Activated naive CD8-positive, alpha-beta T cell treated with anti-CD3 and anti-CD28 coated beads, Interleukin-2, amount 10 ng/mL, durations not matched to agents 7 days and 5 days (primary cell): ENCODE results near the gene PTPRC. TPM values are rescaled to one million over a fixed set of nuclear protein-coding genes. Genes with fewer than 3 reads are reported as not detected.

Experiments
- ATAC-seq: fragments of 150-1000 bp; cut with Tn5 transposase; one replicate; pipeline ENCODE4 v1.10.0; 2021; ENCODE audit warnings: low read depth, moderate library complexity
- POLR2A ChIA-PET: fragments of 350-600 bp; sonication (Branson Sonifier 250); formaldehyde crosslinking; loops from one replicate; lab custom pipeline; 2021; ENCODE audit warnings: antibody characterized with exemption; lab: Charles Lee
- DNase-seq: peaks from one replicate; pipeline ENCODE4 v3.0.0; 2021
- H3K27ac Mint-ChIP-seq: one replicate; pipeline ENCODE4 v1.8.0; 2022; ENCODE audit warnings: mild to moderate bottlenecking, mixed read lengths
- H3K27me3 Mint-ChIP-seq: one replicate; pipeline ENCODE4 v1.8.0; 2022; ENCODE audit warnings: mild to moderate bottlenecking, moderate library complexity, mixed read lengths
- H3K36me3 Mint-ChIP-seq: one replicate; pipeline ENCODE4 v1.8.0; 2021; ENCODE audit warnings: mild to moderate bottlenecking, mixed read lengths
- H3K4me1 Mint-ChIP-seq: one replicate; pipeline ENCODE4 v1.8.0; 2021; ENCODE audit warnings: mixed read lengths
- H3K4me3 Mint-ChIP-seq: one replicate; pipeline ENCODE4 v1.8.0; 2022; ENCODE audit warnings: mild to moderate bottlenecking, moderate library complexity, mixed read lengths
- H3K9me3 Mint-ChIP-seq: one replicate; pipeline ENCODE4 v1.8.0; 2021; ENCODE audit warnings: mixed read lengths
- total RNA-seq, 2 experiments: library from RNA; stranded (reverse); gene quantifications; one replicate each; pipeline ENCODE4 v1.2.3, GENCODE V29; 2021

Gene PTPRC
- total RNA-seq, 2 experiments from 2014 or later: 828 to 854 TPM

DNA sequence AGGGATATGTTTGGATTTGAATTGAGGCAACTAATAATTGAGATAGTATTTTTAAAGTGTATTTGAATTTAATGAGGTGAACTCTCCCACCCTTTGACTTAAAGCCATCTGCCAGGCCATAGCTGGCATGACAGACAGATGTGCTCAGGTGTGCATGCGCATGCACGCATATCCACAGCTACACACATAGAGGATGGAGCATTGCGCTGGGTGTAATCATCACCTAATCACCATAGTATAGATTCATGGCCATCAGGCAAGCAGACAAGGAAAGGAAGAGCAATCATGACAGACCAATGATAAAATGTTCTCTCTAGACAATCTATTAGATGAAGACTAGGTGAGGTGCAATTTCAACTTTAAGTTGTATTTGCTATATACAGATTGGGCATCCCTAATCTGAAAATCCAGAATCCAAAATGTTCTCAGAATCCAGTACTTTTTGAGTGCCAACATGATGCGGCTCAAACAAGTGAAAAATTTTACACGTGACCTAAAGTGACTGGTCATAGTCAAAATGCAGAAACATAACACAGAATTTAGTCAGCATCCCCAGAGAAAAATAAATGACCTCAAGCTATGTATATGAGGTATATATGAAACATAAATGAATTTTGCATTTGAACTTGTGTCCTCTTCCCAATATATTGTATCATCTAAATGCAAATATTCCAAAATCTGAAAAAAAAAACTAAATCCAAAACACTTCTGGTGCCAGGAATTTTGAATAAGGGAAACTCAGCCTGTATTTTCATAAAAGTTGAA is 70.1 kb downstream of the PTPRC start:
- Mint-ChIP-seq H3K36me3 (peaks cover 61% of the 10 kb centered on the region), H3K9me3 (no peaks in the 10 kb centered on the region)

DNA sequence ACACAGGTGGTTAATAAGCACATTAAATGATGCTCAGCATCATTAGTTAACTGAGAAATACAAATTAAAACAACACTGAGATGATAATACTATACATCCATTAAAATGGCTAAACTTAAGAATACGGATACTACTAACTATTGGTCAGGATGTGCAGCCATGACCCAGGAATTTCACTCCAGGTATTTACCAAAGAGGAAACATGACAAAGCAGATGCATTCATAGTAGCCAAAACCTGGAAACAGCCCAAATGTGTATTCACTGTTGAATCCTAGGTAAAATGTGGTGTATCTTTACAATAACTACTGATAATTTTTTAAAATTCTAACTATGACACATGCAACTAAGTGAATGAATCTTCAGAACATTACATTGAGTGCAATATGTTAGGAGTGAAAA is 73.0 kb downstream of the PTPRC start:
- no peak overlapping the region for H3K4me3 Mint-ChIP-seq
- no peaks in the 10 kb centered on the region for H3K9me3 Mint-ChIP-seq
- peaks cover 14% of the 10 kb centered on the region for H3K4me1 Mint-ChIP-seq
- H3K27ac Mint-ChIP-seq: no peak overlapping the region
- H3K27me3 Mint-ChIP-seq: no peaks in the 10 kb centered on the region
- POLR2A ChIA-PET: no interaction called here
- peaks cover 54% of the 10 kb centered on the region for H3K36me3 Mint-ChIP-seq
- DNase-seq (no peak), ATAC-seq (no peak)

More for the DNA sequence above, 70.1 kb downstream of the PTPRC start:
- POLR2A ChIA-PET: no interaction called here
- peaks cover 21% of the 10 kb centered on the region for H3K4me1 Mint-ChIP-seq
- no peak for ATAC-seq
- no peak for DNase-seq
- H3K27me3 Mint-ChIP-seq: no peaks in the 10 kb centered on the region
- no peak overlapping the region for H3K4me3 Mint-ChIP-seq
- H3K27ac Mint-ChIP-seq: peak overlapping the region; percentile 39

DNA sequence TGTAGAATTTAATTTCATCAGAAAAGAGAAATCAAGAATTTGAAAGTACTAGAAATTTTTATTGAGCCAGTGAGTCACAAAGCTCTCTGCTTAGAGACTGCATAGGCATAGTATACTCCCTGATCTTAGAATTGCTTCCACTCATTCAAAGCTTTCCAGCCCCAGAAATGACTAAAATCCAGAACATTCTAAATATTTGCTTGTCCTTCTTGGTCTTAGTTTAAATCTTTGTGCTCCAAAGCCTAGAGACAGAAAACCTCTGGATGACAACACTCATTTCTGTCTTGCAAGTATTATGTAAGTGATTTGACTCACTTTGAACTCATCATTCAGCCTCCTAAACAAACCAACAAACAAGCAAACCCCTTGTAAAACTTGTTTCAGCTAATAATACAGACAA is 74.2 kb downstream of the PTPRC start:
- ATAC-seq (no peak), DNase-seq (no peak)
- Mint-ChIP-seq H3K4me1 (peaks cover 15% of the 10 kb centered on the region), H3K9me3 (no peaks in the 10 kb centered on the region), H3K27ac (peak overlapping the region; percentile 36), H3K36me3 (peaks cover 54% of the 10 kb centered on the region), H3K4me3 (no peak overlapping the region), H3K27me3 (no peaks in the 10 kb centered on the region)
- POLR2A ChIA-PET: no interaction called here

DNA sequence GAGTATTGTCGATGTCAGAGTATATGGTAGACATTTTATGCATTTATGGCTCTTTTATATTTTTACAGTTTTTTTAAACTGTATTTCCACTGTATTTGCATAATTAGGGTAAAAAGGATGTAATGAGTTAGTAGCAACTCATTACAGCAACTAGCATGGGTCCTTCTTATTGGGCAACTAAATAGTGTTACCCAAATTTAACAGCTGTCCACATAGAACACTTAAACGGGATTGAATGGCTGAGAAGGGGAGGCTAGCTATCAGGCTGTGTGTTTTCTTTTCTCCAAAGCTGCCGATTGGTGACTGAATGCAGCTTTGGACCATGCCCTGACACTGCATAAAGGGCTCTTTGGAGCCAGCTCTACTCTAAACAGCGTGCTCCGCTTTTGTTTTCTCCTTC is 75.4 kb downstream of the PTPRC start:
- ATAC-seq: no peak
- H3K27ac Mint-ChIP-seq: peak overlapping the region; percentile 48
- H3K4me1 Mint-ChIP-seq: peaks cover 9% of the 10 kb centered on the region

DNA sequence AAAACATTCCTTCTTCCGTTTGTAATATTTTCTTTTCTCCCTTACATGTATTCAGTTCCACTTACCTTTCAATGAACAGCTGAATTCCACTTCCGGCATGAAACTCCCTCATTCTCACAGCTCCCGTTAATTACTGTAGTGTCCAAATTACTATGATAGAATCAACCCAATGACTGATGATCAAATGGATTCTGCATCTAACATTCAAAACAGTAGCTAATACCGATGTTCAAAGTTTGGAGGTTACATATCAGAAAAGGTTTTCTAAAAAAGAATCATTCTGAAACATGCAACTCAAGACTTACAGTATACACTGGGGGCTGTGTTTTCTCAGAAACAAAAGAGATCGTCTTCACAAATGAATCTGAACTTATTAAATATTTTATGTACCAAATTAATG is 77.2 kb downstream of the PTPRC start:
- Mint-ChIP-seq H3K36me3 (peaks cover 49% of the 10 kb centered on the region), H3K4me3 (no peak overlapping the region), H3K27ac (peak overlapping the region; percentile 0), H3K4me1 (peaks cover 11% of the 10 kb centered on the region), H3K9me3 (no peaks in the 10 kb centered on the region), H3K27me3 (no peaks in the 10 kb centered on the region)
- ATAC-seq: no peak
- DNase-seq: no peak
- POLR2A ChIA-PET: no interaction called here

More for the DNA sequence above, 75.4 kb downstream of the PTPRC start:
- Mint-ChIP-seq H3K9me3 (no peaks in the 10 kb centered on the region), H3K4me3 (no peak overlapping the region), H3K27me3 (no peaks in the 10 kb centered on the region), H3K36me3 (peaks cover 45% of the 10 kb centered on the region)
- no peak for DNase-seq
- POLR2A ChIA-PET: interaction anchor here (0.6 to 0.8 kb wide), 2 partner anchors 10 to 13 kb away, joined by 3 read pairs; no protein-coding TSS in a partner anchor

DNA sequence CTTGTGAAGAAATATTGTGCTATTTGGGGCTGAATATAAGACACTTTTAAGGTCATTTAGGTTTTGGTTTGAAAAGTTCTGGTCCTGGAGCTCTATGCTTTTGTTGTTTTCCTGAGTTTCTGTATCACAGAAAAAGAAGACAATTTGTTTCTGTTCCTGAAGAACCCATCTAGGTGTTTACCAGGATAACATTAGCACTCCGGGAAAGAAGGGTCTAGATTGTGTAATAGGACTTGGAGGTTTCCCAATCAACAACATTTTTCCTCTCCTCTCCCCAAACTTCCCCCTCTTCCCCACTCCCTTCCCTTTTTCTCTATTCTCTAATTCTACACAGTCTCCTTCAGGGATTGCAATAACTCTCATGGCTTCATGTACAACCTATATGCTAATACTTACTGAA is 78.7 kb downstream of the PTPRC start:
- ATAC-seq (no peak), DNase-seq (no peak)
- POLR2A ChIA-PET: no interaction called here
- no peaks in the 10 kb centered on the region for H3K27me3 Mint-ChIP-seq
- no peak overlapping the region for H3K4me3 Mint-ChIP-seq
- H3K36me3 Mint-ChIP-seq: peaks cover 43% of the 10 kb centered on the region
- H3K27ac Mint-ChIP-seq: peak overlapping the region; percentile 66
- H3K4me1 Mint-ChIP-seq: peaks cover 9% of the 10 kb centered on the region
- no peaks in the 10 kb centered on the region for H3K9me3 Mint-ChIP-seq

GRCh38 chr1:198723127-198723526 is 84.3 kb downstream of the PTPRC start:
- no peak for DNase-seq
- ATAC-seq: no peak
- peaks cover 24% of the 10 kb centered on the region for H3K4me1 Mint-ChIP-seq
- no peaks in the 10 kb centered on the region for H3K27me3 Mint-ChIP-seq
- no peak overlapping the region for H3K27ac Mint-ChIP-seq
- peaks cover 51% of the 10 kb centered on the region for H3K36me3 Mint-ChIP-seq
- no peak overlapping the region for H3K4me3 Mint-ChIP-seq
- H3K9me3 Mint-ChIP-seq: no peaks in the 10 kb centered on the region
- POLR2A ChIA-PET: no interaction called here

DNA sequence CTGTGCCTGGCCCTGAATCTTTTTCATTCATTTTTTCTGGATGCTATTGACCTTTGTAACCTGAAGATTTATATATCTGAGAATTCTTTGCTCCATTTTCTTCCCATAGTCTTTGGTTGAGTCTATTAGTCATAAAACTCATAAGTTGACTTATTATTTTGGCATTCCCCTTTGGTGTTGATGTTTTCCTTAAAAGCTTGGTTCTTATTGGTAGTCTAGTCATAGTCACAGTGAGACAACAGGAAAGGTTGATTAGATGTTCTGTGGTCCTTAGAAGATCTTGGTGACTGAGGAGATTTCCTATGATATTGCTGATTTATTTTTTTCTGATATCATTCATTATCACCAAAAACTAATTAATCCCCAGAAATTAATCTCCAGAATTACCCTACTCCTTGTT is 86.2 kb downstream of the PTPRC start:
- no peak for DNase-seq
- no peak overlapping the region for H3K27ac Mint-ChIP-seq
- peaks cover 29% of the 10 kb centered on the region for H3K4me1 Mint-ChIP-seq
- no peak for ATAC-seq
- peaks cover 55% of the 10 kb centered on the region for H3K36me3 Mint-ChIP-seq
- H3K4me3 Mint-ChIP-seq: no peak overlapping the region
- H3K9me3 Mint-ChIP-seq: no peaks in the 10 kb centered on the region
- POLR2A ChIA-PET: no interaction called here
- no peaks in the 10 kb centered on the region for H3K27me3 Mint-ChIP-seq

GRCh38 chr1:198726455-198726854 is 87.6 kb downstream of the PTPRC start:
- peak overlapping the region; percentile 9 for H3K27ac Mint-ChIP-seq
- no peak for DNase-seq
- no peaks in the 10 kb centered on the region for H3K27me3 Mint-ChIP-seq
- H3K36me3 Mint-ChIP-seq: peaks cover 59% of the 10 kb centered on the region
- POLR2A ChIA-PET: no interaction called here
- no peaks in the 10 kb centered on the region for H3K9me3 Mint-ChIP-seq
- no peak overlapping the region for H3K4me3 Mint-ChIP-seq
- H3K4me1 Mint-ChIP-seq: peaks cover 30% of the 10 kb centered on the region
- ATAC-seq: no peak

DNA sequence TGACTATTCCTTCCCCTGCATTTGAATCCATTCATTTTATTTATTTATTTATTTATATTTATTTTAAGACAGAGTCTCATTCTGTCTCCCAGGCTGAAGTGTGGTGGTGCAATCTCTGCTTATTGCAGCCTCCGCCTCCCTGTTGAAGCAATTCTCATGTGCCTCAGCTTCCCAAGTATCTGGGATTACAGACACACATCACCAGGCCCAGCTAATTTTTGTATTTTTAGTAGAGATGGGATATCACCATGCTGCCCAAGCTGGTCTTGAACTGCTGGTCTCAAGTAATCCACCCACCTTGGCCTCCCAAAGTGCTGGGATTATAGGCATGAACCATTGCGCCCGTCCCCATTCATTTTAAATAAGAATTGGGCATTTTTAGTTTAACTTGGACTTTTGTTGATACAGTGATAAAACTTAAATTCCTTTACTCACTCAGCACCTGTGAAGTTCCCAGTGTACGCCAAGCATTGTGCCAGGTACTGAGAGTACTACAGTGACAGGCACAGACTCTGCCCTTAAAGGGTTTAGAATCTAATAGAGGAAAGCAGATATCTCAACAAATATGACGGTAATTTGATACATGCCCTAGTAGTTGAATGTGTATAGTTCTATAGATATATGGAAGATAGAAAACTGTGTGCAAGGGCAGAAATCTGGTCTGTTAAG is 90.5 kb downstream of the PTPRC start:
- Mint-ChIP-seq H3K27ac (peak overlapping the region; percentile 8), H3K4me1 (peaks cover 38% of the 10 kb centered on the region), H3K36me3 (peaks cover 62% of the 10 kb centered on the region), H3K27me3 (no peaks in the 10 kb centered on the region), H3K9me3 (no peaks in the 10 kb centered on the region), H3K4me3 (no peak overlapping the region)
- ATAC-seq (no peak), DNase-seq (no peak)
- POLR2A ChIA-PET: no interaction called here

DNA sequence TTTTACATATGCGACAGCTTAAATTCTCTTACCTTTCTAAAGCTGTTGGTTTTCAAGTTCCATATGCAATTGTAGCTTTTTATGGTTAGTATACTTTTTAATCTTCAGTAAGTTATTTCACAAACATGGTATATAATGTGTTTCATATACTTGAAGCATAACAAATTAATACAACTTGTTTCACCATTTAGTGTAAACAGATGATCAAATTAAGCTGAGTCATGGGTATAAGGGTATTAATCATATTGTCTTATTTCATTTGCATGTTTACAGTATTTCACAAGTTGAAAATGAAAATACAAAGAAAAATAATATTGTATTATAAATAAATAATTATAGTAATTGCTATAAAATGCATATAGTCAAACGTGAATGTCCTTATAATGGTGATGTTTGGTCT is 92.1 kb downstream of the PTPRC start:
- no peak for DNase-seq
- ATAC-seq: no peak
- Mint-ChIP-seq H3K4me3 (no peak overlapping the region), H3K36me3 (peaks cover 57% of the 10 kb centered on the region), H3K27me3 (no peaks in the 10 kb centered on the region), H3K9me3 (no peaks in the 10 kb centered on the region), H3K27ac (no peak overlapping the region), H3K4me1 (peaks cover 32% of the 10 kb centered on the region)
- POLR2A ChIA-PET: no interaction called here

DNA sequence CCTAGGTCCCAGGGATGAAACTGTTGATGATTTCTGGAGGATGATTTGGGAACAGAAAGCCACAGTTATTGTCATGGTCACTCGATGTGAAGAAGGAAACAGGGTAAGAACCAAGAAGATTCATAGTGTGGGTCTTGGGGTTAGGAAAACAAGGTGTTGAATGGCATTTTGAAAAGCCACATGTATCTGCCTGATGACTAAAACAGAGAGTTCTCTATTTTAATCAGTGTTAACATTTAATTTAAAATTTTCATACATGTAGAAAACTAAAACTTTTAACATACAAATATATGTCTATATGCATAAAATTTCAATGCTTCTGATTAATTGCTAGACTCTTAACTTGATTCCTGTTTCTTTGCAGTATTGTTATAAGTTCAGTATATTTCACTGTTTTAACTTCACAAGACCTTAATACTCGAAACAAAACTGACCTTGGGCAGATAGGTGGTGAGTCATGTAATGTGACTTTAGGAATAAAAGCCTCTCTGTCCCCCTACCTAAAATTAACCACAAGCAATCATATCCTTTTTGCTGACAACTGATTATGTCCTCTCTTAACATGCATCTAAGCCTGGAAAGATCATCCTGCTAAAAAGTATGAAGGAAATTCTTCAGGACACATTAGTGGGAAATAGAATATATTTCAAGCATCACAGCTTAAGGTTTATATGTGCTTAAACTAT is 95.6 kb downstream of the PTPRC start:
- H3K36me3 Mint-ChIP-seq: peaks cover 65% of the 10 kb centered on the region
- H3K4me1 Mint-ChIP-seq: peaks cover 40% of the 10 kb centered on the region
- H3K27me3 Mint-ChIP-seq: no peaks in the 10 kb centered on the region
- peak overlapping the region; percentile 54 for H3K27ac Mint-ChIP-seq
- POLR2A ChIA-PET: no interaction called here
- ATAC-seq: peak; percentile 69
- H3K4me3 Mint-ChIP-seq: peak overlapping the region; percentile 15
- peaks cover 14% of the 10 kb centered on the region for H3K9me3 Mint-ChIP-seq
- no peak for DNase-seq

DNA sequence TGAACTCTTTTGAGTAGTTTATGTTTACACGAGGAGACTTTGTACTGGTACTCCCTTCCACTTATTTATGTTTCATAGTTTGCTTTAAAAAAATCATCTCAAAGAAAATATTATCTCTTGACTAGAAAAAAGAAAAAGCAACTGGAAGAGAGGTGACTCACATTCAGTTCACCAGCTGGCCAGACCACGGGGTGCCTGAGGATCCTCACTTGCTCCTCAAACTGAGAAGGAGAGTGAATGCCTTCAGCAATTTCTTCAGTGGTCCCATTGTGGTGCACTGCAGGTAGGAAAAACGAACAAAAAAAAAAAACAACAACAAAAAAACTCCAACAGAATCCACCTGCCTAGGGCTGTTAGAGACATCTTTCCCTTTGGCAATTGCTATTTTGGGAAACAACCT is 102.9 kb downstream of the PTPRC start:
- Mint-ChIP-seq H3K27me3 (no peaks in the 10 kb centered on the region), H3K36me3 (peaks cover 62% of the 10 kb centered on the region), H3K4me1 (peaks cover 27% of the 10 kb centered on the region), H3K27ac (no peak overlapping the region), H3K4me3 (no peak overlapping the region), H3K9me3 (peaks cover 10% of the 10 kb centered on the region)
- DNase-seq: no peak
- POLR2A ChIA-PET: no interaction called here
- no peak for ATAC-seq
